Femur (tissue), 1 donor: ENCODE measurements around the gene CEP128.

Experiments
- DNase-seq: peaks from one replicate; pipeline ENCODE4 v3.0.0-alpha.2; 2017

CEP128 gene

GRCh38 chr14:80868260-80868659 is 73.3 kb downstream of the CEP128 start:
- no peak for DNase-seq

- no peak for DNase-seq
Observed at GRCh38 chr14:80867798-80868197, 73.7 kb downstream of the CEP128 start.

GRCh38 chr14:80867091-80867490 is 74.4 kb downstream of the CEP128 start:
- no peak for DNase-seq

GRCh38 chr14:80865565-80865964 is 76.0 kb downstream of the CEP128 start:
- no peak for DNase-seq

- DNase-seq: no peak
Observed at GRCh38 chr14:80862983-80863382, 78.6 kb downstream of the CEP128 start.

- DNase-seq: no peak
Observed at GRCh38 chr14:80862541-80862940, 79.0 kb downstream of the CEP128 start.

- no peak for DNase-seq
Observed at GRCh38 chr14:80850197-80850814, 91.2 kb downstream of the CEP128 start.

- DNase-seq: no peak
Observed at GRCh38 chr14:80847070-80847469, 94.5 kb downstream of the CEP128 start.

GRCh38 chr14:80845856-80846255 is 95.7 kb downstream of the CEP128 start:
- DNase-seq: no peak

- no peak for DNase-seq
Observed at GRCh38 chr14:80844872-80845271, 96.7 kb downstream of the CEP128 start.

- DNase-seq: no peak
Observed at GRCh38 chr14:80839743-80840142, 101.8 kb downstream of the CEP128 start.

- no peak for DNase-seq
Observed at GRCh38 chr14:80809663-80810062, 131.9 kb downstream of the CEP128 start.

GRCh38 chr14:80805136-80805535 is 136.4 kb downstream of the CEP128 start:
- DNase-seq: no peak

GRCh38 chr14:80798878-80799277 is 142.7 kb downstream of the CEP128 start:
- DNase-seq: no peak

- no peak for DNase-seq
Observed at GRCh38 chr14:80798211-80798610, 143.3 kb downstream of the CEP128 start.

- DNase-seq: no peak
Observed at GRCh38 chr14:80792771-80793170, 148.8 kb downstream of the CEP128 start.

GRCh38 chr14:80787876-80788275 is 153.7 kb downstream of the CEP128 start:
- DNase-seq: no peak

GRCh38 chr14:80784820-80785219 is 156.7 kb downstream of the CEP128 start:
- no peak for DNase-seq

GRCh38 chr14:80781972-80782367 is 159.6 kb downstream of the CEP128 start:
- no peak for DNase-seq

- DNase-seq: no peak
Observed at GRCh38 chr14:80780500-80780899, 161.0 kb downstream of the CEP128 start.

GRCh38 chr14:80776657-80777056 is 164.9 kb downstream of the CEP128 start:
- DNase-seq: no peak

GRCh38 chr14:80776186-80776585 is 165.4 kb downstream of the CEP128 start:
- no peak for DNase-seq

GRCh38 chr14:80772504-80772903 is 169.0 kb downstream of the CEP128 start:
- no peak for DNase-seq

GRCh38 chr14:80771201-80771600 is 170.3 kb downstream of the CEP128 start:
- DNase-seq: no peak

GRCh38 chr14:80770114-80770908 is 171.2 kb downstream of the CEP128 start:
- DNase-seq: no peak
